ENCODE data around the gene ABCC10. TPM values are rescaled to one million over a fixed set of nuclear protein-coding genes. Genes with fewer than 3 reads are reported as not detected.
"Not testable (repeated sequence)": the region's sequence is repeated elsewhere in the genome, so short reads cannot be mapped to it uniquely, and the experiment has no call there.

The ABCC10 gene, protein sequence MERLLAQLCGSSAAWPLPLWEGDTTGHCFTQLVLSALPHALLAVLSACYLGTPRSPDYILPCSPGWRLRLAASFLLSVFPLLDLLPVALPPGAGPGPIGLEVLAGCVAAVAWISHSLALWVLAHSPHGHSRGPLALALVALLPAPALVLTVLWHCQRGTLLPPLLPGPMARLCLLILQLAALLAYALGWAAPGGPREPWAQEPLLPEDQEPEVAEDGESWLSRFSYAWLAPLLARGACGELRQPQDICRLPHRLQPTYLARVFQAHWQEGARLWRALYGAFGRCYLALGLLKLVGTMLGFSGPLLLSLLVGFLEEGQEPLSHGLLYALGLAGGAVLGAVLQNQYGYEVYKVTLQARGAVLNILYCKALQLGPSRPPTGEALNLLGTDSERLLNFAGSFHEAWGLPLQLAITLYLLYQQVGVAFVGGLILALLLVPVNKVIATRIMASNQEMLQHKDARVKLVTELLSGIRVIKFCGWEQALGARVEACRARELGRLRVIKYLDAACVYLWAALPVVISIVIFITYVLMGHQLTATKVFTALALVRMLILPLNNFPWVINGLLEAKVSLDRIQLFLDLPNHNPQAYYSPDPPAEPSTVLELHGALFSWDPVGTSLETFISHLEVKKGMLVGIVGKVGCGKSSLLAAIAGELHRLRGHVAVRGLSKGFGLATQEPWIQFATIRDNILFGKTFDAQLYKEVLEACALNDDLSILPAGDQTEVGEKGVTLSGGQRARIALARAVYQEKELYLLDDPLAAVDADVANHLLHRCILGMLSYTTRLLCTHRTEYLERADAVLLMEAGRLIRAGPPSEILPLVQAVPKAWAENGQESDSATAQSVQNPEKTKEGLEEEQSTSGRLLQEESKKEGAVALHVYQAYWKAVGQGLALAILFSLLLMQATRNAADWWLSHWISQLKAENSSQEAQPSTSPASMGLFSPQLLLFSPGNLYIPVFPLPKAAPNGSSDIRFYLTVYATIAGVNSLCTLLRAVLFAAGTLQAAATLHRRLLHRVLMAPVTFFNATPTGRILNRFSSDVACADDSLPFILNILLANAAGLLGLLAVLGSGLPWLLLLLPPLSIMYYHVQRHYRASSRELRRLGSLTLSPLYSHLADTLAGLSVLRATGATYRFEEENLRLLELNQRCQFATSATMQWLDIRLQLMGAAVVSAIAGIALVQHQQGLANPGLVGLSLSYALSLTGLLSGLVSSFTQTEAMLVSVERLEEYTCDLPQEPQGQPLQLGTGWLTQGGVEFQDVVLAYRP (N-terminal part only)
- total RNA-seq (2014; rRNA removed; shearing (Covaris generic)), result 8.4 and 11.7 TPM in 2 replicates
- 7.5 and 9.4 TPM in 2 replicates for polyA plus RNA-seq (2015; cell fraction: cytosol; rRNA removed)
- polyA plus RNA-seq (2015; cell fraction: nucleus; rRNA removed), result 31.0 and 37.8 TPM in 2 replicates

DNA sequence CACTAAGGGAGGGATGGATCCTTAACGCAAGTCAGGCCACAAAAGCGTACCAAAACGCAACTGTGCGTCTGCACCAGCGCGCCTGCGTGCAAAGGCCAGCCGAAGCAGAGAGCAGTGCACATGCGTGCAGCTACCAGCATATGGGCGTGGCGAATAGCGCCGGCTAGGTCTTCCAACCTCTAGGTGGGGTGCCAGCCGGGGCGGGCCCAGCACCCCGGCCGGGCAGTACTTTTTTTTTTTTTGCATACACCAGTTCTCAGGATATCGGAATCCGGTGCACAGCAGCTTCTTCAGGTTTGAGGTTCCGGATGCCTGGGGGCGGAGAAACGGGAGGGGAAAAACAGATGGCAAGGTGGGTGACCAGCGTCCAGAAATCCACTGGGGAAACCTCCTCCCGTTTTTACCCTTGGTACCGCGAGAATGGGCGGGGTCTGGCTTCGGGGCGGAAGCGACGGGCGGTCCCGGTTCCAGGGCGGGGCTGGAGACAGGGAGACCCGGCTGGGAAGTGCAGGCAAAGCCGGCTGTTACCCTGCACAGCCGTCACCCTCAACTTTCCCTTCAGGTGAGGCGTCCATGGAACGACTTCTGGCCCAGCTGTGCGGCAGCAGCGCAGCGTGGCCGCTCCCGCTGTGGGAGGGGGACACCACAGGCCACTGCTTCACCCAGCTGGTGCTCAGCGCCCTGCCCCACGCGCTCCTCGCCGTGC, at the start of gene ABCC10:
ABCC10 (plus strand) TSS at position 136 of the 706 bp plus-strand sequence; CDS start at position 574, 438 bp downstream.
- peak; percentile 91 for DNase-seq (ENCODE audit: low read depth)

GRCh38 chr6:43377710-43378229, 49.6 kb upstream of the ABCC10 start:
- no peak for DNase-seq (ENCODE audit: low read depth)

GRCh38 chr6:43378631-43379030, 48.7 kb upstream of the ABCC10 start:
- DNase-seq (ENCODE audit: low read depth), result no peak

DNA sequence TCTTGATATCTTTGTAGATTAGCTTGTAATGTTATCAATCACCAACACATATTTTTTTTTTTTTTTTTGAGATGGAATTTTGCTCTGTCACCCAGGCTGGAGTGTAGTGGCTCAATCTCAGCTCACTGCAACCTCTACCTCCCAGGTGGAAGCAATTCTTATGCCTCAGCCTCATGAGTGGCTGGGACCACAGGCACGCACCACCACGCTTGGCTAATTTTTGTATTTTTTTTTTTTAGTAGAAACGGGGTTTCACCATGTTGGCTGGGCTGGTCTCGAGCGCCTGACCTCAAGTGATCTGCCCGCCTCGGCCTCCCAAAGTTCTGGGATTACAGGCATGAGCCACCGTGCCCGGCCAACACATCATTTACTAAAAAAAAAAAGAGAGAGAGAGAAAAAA, 46.5 kb upstream of the ABCC10 start:
- not testable (repeated sequence) for DNase-seq (ENCODE audit: low read depth)

GRCh38 chr6:43383021-43383667, 44.2 kb upstream of the ABCC10 start:
- peak; percentile 58 for DNase-seq (ENCODE audit: low read depth)

- peak; percentile 26 for DNase-seq (ENCODE audit: low read depth)
These were observed 40.8 kb upstream of the ABCC10 start for GRCh38 chr6:43386492-43386891.

GRCh38 chr6:43389730-43390295, 37.5 kb upstream of the ABCC10 start:
- no peak for DNase-seq (ENCODE audit: low read depth)

- DNase-seq (ENCODE audit: low read depth), result not testable (repeated sequence)
These were observed 36.4 kb upstream of the ABCC10 start for GRCh38 chr6:43390753-43391439.

DNA sequence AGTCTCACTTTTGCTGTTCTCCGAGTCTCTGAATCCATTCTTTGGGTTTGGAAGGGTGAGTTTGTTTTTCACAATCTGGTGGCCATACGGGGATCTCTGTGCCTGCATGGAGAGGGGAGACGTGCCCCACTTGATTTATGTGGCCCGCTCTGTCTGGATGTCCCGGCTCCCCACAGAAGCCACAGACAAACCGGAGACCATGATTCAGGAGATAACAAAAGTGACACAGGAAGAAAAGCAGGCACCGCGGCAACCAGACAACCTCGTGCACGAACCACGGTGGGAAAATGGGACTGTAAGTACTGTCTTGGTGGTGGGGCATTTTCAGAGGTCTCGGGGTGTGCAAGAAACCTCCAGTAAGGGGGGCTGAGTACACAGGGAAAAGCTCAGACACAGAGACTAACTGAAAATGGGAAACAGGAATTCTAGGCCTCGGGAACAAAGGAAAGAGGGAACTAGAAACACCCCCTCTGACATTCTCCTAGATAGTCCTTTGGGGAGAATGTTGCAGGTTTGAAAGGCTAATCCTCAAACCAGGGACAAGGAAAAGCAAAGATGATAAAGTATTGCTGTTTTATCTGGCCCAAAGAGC, 35.8 kb upstream of the ABCC10 start:
- no peak for DNase-seq (ENCODE audit: low read depth)

DNA sequence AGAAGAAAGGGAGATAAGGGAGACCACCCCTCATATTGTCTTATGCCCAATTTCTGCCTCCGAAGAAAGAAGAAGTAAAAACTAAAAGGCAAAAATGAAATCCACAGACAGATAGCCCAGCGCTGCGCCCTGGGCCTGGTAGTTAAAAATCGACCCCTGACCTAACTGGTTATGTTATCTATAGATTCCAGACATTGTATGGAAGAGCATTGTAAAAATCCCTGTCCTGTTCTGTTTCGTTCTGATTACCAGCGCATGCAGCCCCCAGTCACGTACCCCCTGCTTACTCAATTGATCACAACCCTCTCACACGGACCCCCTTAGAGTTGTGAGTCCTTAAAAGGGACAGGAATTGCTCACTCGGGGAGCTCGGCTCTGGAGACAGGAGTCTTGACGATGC, 34.2 kb upstream of the ABCC10 start:
- not testable (repeated sequence) for DNase-seq (ENCODE audit: low read depth)

DNA sequence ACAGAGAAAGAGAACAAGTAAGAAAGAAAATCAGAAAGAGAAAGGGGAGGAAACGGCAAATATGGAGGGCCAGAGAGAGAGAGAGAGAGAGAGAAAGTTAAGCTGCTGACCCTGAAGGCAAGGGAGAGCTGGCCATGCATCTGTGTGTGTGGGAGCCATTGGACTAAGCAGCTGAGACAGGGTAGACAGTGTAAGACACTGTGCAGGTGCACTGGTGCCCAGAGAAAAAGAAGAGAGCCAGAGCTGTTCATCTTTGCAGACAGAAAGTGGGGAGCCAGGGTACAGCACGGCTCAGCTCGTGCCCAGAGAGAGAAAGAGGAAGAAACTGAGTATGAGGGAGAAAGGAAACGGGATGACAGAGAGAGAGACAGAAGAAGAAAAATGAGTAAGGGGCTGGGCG, 33.7 kb upstream of the ABCC10 start:
- DNase-seq (ENCODE audit: low read depth), result no peak

- no peak for DNase-seq (ENCODE audit: low read depth)
These were observed 32.4 kb upstream of the ABCC10 start for GRCh38 chr6:43394982-43395381.

- DNase-seq (ENCODE audit: low read depth), result no peak
These were observed 31.6 kb upstream of the ABCC10 start for GRCh38 chr6:43395776-43396175.

- DNase-seq (ENCODE audit: low read depth), result no peak
These were observed 30.8 kb upstream of the ABCC10 start for GRCh38 chr6:43396408-43397149.

DNA sequence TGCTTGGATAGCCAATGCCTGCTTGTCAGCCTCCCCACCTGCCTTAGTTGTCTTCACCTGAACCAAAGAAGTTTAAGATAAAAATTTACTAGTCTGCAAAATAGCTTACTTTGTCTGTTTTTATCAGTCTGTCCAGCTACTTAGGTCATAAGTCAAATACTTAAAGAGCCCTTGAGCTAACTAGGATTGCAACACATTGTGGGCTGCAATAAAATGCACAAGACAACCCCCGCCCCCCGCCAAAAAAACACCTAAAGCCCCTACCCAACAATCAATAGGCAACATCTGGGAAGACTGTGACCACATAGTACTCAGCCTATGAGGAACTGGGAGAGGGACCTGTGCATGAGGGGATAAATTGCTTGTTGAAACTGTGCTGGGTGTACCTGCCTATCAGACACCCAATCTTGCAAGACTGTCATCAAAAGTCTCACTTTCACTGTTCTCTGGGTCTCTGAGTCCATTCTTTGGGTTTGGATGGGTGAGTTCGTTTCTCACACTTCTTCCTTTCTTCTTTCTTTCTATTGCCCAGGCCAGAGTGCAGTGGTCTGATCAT, 27.3 kb upstream of the ABCC10 start:
- no peak for DNase-seq (ENCODE audit: low read depth)

GRCh38 chr6:43401730-43402129, 25.6 kb upstream of the ABCC10 start:
- no peak for DNase-seq (ENCODE audit: low read depth)

- no peak for DNase-seq (ENCODE audit: low read depth)
These were observed 24.5 kb upstream of the ABCC10 start for GRCh38 chr6:43402820-43403219.

Measured in HT1080 (cell line).